ENCODE data around the gene IGF1R.
"Not testable (repeated sequence)": the region's sequence is repeated elsewhere in the genome, so short reads cannot be mapped to it uniquely, and the experiment has no call there.

IGF1R gene

GRCh38 chr15:98647774-98648653 lies at the start of gene IGF1R:
TSS of gene IGF1R (plus strand) at chr15:98648539. CDS start at chr15:98649582, 1,043 bp downstream.
- DNase-seq = peak; percentile 69

GRCh38 chr15:98599909-98600691 lies 48.2 kb upstream of the IGF1R start:
- DNase-seq = no peak

DNA sequence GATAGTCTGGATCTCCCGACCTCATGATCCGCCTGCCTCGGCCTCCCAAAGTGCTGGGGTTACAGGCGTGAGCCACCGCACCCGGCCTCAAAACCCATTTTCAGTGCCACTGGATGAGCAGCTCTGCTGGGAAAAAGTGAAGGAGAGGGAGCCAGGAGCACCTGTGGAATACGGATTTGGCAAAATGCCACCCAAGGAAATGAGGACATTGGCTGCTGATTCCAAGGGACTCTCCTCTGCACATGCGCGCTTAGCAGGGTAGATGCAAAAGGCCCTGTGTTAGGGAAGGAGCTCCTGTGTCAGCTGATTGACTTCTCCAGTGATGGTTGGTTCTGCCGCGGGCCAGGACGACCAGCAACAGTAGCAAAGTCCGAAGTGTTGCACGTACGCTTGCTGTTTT lies 43.4 kb upstream of the IGF1R start:
- no peak for DNase-seq

DNA sequence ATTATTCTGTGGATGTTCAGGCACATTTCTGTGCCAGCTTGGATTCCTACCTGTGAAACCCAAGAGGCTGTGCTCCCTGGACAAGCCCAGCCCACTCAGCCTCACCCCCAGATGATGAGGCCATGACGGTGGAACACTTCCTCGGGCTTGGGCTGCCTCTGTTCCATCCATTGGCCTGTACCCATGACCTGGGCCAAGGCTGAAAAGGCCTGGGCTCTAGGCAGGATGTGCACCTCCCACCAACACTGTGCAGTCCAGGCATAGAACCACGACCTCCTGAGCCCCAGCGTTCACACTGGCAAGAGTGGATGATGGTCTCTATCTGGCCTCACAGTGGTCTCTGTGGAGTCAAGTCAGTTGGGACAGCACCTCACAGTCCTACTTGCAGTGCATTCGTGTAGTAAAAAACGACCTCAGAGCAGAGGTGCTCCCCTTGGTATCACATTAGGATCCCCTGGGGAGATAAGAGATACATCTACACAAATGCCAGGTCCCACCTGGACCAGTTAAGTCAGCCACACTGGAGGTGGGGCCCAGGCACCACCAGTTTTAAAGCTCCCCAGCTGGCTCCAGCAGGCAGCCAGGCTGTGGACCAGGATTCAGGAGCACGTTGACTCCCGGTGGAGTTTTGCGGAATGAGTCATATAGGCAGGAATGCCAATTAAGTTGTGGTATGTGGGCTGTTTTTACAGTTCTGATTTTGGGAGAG lies 39.0 kb upstream of the IGF1R start:
- DNase-seq = no peak

DNA sequence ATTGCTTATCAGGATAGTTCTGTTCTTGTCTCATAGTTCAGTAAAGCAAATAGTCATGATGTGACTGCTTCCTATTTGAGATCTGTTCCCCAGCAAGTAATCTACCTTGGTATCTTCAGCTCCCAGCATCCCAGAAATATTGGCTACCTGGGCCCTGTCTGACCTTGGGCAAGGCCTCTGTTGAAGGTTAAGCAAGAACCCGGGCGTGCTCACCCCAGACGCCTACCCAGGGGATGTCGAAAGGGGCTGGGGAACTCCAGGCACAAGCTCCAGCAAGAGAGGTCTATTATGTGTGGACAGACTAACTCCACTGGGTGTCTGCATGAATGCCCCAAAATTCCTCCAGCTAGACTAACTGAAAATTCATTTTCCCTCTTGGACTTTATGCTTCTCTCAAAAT lies 37.3 kb upstream of the IGF1R start:
- no peak for DNase-seq

- no peak for DNase-seq
These were observed 36.5 kb upstream of the IGF1R start for GRCh38 chr15:98611808-98612207.

DNA sequence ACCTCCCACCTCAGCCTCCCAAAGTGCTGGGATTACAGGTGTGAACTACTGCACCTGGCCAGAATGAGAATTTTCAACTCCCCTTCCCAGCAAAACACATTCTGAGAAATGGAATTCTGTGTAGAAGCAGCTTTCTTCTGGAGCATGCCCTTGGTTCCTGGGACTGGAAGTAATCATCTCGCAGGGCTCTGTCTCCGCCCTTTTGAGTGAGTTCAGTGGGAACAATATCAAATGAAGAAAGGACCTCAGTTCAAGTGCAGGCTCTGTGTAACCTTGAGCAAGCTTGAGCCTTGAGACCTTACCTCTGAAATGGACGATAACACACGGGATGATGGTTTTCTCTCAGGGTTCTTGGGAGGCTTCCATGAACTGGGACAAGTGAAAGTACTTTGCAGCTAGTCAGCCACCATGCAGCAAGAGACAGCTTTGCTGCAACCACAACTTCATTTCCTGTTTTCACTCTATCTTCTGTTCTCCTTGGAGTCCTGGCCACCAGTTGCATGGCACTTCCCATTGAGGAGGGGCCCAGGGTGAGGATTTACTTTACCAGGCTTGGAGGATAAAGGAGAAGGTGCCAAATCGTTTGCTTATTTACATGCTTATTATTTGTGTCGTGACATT lies 35.7 kb upstream of the IGF1R start:
- DNase-seq = no peak

DNA sequence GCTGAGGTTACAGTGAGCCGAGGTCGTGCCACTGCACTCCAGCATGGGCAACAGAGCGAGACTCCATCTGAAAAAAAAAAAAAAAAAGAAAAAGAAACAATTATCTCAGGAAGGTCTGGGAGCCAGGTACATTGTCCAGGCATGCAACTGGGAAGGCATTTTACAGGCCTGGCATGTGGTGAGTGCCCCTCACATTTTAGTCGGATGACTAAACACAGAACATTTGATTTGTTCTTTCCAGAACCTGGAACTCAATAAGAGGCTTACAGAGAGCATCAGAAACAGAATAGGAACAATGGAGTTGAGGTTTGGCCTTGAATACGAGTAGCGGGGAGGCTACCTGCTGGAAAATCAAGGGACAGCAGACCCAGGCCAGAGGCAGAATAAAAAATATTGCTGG lies 33.7 kb upstream of the IGF1R start:
- DNase-seq = no peak

DNA sequence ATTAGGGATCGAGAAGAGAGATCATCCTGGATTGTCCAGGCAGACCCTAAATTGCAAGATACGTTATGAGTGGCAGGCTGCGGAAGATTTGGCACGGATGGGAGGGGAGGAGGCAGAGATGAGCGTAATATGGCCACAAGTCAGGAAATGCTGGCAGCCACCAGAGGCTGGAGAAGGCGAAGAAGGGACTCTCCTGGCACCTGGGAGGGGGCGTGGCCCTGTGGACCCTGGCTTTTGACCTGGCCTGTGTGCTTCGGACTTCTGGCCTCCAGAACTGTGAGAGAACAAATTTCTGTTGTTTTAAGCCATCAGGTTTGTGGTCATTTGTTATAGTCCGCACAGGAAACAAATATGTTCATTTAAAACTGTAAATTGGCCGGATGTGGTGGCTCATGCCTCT lies 31.9 kb upstream of the IGF1R start:
- no peak for DNase-seq

DNA sequence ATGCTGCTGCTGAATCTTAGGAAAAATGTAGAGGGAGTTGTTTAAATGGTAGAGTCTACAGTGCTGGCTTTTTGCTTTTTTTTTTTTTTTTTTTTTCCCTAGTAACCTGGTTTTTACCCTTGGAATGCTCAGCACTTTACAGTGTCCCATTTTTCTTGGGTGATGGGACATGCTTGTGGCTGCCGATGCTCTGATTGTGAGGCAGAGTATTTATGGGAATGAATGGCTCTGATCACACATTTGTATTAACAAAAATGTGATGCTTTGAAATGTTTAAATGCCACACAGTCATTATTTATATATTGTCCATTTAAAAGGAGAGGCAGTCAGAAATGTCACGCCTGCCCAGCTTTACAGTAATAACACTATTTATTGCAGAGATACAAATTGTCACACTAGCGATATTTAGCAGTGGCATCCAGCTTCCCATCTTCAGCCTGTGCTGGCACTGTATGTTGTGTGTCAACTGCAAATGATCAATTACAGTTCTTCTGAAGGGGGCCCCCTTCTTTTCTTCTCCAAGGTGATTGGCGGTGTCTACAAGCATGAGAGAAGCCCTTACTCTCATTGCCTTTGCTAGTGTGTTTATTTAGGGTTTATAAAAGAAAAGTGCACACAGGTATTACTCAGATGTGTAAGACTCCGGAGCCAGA lies 30.9 kb upstream of the IGF1R start:
- no peak for DNase-seq

GRCh38 chr15:98618576-98618975 lies 29.8 kb upstream of the IGF1R start:
- DNase-seq = not testable (repeated sequence)

GRCh38 chr15:98620020-98620419 lies 28.3 kb upstream of the IGF1R start:
- no peak for DNase-seq

DNA sequence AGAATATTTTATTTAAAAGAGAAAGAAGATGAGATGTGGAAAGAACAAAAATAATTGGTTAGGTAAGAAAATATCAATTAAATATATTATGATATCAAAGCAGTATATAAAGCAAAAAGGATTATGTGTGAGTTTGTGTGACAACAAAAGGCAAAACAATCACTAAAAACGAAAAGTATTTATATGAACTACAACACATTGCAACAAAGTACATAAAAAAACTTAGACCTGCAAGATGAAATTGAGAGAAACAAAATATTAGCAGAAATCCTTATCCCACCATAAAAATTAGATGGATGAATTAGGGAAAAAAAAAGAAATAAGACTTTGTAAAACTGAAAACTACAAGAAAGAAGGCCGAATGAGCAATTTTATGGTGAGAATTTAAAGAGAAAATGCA lies 27.3 kb upstream of the IGF1R start:
- no peak for DNase-seq

DNA sequence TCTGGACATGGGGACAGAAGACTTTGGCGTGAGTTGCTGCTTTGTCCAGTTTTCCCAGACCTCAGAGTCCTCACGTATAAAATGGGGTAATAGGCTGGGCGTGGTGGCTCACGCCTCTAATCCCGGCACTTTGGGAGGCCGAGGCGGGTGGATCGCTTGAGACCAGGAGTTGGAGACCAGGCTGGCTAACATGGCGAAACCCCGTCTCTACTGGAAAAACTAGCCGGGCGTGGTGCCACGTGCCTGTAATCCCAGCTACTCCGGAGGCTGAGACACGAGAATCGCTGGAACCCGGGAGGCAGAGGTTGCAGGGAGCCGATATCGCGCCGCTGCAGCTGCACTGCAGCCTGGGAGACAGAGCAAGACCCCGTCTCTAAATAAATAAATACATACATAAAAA lies 22.7 kb upstream of the IGF1R start:
- no peak for DNase-seq

GRCh38 chr15:98626153-98626552 lies 22.2 kb upstream of the IGF1R start:
- no peak for DNase-seq

DNA sequence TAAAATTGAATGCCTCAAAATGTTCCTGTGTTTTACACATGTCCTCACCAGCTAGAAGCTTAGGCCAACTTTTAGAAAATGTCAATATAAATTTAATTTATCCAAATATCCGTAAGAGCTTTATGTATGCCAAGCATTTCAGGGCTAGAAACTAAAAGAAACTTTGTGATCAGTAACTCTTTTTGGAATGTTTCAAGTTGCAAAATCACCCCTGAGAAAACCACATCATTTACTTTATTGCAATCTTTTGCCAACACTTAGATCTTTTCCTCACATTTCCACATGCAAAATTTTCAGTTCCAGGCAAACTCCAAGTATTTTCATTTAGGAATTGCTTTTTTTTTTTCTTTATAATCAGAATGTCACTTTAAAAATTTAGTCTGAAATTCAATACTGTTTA lies 20.1 kb upstream of the IGF1R start:
- no peak for DNase-seq

GRCh38 chr15:98635848-98636247 lies 12.5 kb upstream of the IGF1R start:
- no peak for DNase-seq

GRCh38 chr15:98643115-98643514 lies 5.2 kb upstream of the IGF1R start:
- DNase-seq = no peak

GRCh38 chr15:98646546-98647025 lies 1.8 kb upstream of the IGF1R start:
- no peak for DNase-seq

GRCh38 chr15:98647026-98647773 lies 1.1 kb upstream of the IGF1R start:
- DNase-seq = peak; percentile 87

DNA sequence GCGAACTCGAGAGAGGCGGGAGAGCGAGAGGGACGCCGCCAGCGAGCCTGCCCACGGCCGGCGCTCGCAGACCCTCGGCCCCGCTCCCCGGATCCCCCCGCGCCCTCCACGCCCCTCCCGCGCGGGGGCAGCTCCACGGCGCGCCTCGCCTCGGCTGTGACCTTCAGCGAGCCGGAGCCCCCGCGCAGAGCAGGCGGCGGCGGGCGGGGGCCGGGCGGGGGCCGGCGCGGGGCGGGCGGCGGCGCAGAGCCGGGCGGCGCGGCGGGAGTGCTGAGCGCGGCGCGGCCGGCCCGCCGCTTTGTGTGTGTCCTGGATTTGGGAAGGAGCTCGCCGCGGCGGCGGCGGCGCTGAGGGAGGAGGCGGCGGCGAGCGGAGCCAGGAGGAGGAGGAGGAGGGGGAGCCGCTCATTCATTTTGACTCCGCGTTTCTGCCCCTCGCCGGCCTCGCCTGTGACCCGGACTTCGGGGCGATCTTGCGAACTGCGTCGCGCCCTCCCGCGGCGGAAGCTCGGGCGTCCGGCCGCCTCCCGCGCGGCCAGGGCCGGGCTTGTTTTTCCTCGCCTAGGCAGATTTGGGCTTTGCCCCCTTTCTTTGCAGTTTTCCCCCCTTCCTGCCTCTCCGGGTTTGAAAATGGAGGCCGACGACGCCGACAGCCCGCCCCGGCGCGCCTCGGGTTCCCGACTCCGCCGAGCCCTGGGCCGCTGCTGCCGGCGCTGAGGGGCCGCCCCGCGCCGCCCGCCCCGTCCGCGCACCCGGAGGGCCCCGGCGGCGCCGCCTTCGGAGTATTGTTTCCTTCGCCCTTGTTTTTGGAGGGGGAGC lies 524 bp downstream of the IGF1R start:
- DNase-seq = peak; percentile 25

All from NCI-H526 treated with DMSO at 0.1 percent for 48 hours (cell line).